HG02870 (cell line): ENCODE measurements around the gene PTGR3.
A peak's percentile ranks its signal among the peaks of the same experiment; 100 is the strongest.

Experiments used
- ATAC-seq: cut with Tn5 transposase; IDR thresholded peaks from one replicate; pipeline ENCODE4 v1.9.1; 2021; ENCODE audit warnings: mild to moderate bottlenecking, moderate library complexity; ENCODE audit not compliant: unreplicated experiment

Gene PTGR3, protein sequence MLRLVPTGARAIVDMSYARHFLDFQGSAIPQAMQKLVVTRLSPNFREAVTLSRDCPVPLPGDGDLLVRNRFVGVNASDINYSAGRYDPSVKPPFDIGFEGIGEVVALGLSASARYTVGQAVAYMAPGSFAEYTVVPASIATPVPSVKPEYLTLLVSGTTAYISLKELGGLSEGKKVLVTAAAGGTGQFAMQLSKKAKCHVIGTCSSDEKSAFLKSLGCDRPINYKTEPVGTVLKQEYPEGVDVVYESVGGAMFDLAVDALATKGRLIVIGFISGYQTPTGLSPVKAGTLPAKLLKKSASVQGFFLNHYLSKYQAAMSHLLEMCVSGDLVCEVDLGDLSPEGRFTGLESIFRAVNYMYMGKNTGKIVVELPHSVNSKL

DNA sequence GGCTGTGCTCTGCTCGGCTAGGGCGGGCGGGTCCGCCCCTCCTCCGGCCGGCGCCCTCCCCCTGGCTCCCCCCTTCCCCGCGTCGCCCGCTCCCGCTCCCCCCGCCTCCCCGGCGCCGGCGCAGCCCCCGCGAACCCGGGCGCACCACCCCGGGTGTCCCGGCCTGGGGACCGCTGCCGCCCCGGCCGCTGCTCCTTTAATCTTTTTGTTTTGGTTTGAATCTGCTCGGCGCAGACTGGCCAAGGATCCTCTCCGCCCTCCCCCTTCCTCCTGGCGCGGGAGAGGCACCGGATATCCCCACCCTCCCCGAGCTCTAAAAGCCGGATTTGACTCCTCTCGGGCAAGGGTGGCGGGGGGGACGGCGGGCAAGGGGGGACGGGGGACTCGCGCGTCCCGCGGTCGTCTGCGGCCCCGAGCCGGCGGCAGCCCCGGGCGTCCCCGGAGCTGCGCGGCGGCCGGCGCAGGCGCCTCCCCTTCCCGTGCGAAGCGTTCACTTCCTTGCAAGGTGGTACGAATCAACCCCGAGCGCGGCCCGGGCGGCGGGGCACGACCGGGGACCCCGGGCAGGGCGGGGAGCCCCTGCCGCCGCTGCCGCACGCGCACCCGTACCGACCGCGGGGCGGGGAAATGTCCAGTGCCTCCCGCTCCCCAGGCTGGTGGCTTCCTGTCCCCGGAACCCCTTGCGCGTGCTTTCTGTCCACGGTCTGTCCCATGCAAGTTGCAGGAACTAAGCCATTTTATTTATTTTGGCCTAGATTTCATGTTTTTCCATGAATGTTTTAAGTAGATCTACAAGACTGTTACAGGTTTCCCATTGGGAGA is at the start of gene PTGR3:
Gene PTGR3, minus strand, starts transcription at position 11 of the 822 bp plus-strand sequence. CDS start 81 bp downstream, outside the sequence.
- peak; percentile 38 for ATAC-seq

DNA sequence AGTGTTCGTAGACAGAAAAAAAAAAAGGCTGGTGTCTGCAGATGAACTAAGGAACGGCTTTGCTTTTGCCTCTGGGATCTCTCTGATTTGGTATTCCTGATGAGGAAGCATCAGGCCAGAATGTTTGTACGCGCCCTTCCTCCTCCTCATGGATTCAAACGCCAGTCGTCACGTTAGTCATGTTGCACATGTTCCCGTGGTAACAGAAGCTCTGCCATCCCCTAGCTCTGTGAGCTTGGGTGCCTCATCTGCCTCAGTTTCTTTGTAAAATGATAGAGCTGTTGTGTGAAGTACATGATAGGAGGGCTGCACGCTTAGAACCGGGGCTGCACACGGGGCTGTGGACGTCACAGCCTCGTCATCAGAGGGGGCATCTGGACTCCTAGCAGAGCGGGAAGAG is 48.7 kb upstream of the PTGR3 start:
- no peak for ATAC-seq

DNA sequence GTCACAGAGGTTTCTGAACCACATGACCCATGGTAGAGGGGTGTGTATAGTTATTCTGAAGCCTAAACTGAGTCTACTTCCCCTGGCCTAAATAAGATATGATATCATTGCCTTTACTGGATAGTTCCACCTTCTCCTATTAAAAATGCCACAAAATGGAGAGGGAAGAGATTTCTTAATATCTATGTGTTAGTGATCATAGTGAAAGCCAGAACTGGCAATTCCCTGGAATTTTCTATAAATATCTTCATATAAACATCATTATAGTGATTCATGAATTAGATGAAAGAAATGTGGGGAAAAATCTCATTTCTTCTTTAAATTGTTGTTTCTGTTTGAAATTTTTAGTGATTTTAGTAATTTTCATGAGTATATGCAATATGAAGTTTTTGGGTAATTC is 47.4 kb upstream of the PTGR3 start:
- ATAC-seq: no peak

GRCh38 chr18:75255094-75255493 is 46.2 kb upstream of the PTGR3 start:
- no peak for ATAC-seq

DNA sequence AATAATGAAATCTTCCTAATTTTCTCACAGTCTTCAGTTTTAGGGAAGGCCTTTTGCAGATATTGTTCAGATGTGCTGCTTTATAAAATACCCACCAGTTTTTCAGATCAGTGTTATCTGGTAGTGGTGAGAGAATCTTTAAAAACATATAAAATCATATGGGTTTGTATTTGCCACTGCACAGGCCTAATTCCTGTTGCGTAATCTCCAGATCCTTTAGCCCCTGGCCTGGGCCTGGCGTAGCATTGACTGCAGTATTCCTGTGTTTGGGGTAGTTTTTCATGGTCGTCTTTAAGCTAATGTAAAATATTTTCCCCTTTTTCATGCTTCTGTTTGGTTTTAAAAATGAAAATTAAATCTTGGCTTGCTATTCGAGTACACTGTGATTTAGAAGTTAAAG is 44.8 kb upstream of the PTGR3 start:
- ATAC-seq: no peak

DNA sequence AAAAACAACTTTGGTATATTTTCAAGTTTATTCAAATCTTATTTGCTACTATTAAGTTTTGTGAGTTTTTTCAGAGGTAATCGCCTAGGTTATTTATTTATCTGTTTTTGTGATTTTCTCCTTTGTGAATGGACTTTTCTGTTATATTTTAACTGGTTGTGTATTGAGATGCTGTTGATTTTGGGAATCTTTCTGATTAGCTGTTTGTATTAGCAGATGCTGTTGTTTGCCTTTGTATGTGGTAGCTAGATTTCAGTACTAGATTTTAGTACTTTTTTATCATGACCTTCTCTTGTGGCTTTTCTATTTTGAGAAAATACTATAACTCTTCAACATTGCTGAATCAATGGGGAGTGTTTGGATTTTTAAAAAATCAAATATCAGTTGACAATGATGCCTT is 44.1 kb upstream of the PTGR3 start:
- ATAC-seq: no peak

GRCh38 chr18:75252136-75252535 is 43.2 kb upstream of the PTGR3 start:
- ATAC-seq: no peak

DNA sequence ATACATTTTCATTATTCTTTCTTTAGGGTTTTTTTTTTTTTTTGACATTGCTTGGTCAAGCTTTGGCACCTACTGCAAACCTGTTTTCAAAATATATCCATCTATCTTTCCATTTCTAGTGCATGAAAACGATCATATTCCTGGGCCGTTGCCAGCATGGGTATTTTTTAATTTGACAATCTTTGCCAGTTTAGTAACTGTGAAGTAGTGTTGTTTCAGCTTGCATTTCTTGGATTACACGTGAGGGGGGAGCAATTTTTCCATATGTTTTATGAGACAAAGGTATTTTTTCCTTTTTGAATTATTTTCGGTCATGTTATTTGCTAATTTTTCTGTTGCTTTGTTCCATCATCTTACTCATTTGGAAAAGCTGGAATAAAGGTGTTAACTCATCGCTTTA is 42.5 kb upstream of the PTGR3 start:
- ATAC-seq: no peak

DNA sequence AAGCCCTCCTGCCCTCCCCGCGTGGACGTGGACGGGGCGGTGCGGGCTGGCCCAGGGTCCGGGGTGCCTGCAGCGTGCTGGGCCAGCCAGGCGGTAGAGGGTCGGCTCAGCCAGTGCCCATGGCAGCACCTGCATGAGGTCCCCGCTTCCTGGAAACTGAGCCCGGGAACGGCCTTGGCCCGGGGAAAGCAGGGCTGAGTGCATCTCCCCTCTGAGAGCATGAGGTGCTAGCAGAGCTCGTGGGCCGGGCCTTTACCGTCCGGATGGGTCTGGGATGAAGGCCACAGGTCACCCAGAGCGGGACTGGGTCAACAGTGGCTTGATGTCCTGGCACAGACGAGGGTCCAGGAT is 41.5 kb upstream of the PTGR3 start:
- no peak for ATAC-seq

DNA sequence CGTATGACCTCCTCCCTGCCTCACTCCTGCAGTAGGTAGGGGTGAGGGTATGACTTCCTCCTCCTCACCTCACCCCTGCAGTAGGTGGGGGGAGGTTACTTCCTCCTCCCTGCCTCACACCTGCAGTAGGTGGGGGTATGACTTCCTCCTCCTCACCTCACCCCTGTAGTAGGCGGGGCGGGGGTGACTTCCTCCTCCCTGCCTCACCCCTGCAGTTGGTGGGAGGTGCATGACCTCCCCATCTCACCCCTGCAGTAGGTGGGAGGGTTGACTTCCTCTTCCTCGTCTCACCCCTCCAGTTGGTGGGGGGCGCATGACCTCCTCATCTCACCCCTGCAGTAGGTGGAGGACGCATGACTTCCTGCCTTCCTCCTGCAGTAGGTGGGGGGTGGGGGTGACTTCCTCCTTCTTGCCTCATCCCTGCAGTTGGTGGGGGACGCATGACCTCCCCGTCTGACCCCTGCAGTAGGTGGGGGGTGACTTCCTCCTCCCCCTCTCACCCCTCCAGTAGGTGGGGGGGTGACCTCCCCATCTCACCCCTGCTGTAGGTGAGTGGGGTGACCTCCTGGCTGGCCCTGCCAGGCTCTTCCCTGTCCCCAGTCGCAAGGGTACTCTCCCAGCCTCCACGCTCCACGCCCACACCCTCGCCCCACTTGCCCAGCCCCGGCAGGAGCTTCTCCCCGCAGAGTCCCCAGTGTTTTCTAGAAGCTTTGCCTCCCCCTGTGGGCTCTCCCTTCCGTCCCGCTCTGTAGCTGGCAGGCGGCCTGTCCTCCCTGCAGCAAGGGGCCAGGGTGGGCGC is 40.9 kb upstream of the PTGR3 start:
- ATAC-seq: no peak

- ATAC-seq: no peak
Measured at GRCh38 chr18:75249175-75249518, 40.2 kb upstream of the PTGR3 start.

GRCh38 chr18:75248426-75249174 is 39.7 kb upstream of the PTGR3 start:
- ATAC-seq: no peak

DNA sequence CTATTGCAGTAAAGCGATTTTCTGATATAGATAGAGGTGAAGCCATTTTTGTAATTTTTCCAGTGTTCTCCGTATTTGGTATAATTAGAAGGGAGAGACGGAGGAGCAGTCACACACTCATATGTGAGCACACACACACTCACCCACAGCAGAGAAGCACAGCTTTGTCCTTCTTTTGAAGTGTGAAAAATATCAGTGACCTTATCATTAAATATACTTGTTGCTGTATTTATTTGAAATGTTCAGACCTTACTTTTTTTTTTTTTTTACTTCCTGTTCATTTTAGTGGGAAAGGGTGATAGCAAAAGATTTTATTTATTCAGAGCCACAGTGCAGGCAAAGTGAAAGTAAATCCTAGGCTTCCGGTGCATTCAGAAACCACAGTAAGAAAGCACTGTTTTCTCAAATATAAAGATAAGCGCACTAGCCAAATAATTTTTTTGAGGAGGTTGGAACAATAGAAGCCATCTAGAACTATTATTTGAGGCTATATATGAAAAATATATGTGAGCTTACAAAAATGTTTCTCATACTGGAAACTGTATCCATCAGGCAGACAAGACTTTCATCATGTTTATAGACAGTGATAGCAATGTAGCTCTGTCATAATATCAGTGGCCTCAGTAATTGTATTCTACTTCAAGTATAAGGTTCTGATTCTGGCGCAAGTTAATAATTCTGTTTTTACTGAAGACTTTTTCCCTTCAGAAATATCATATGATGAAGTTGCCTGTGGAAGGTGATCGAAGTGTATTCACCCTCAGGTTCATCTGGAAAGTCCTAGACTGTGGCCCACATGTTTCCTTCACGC is 38.9 kb upstream of the PTGR3 start:
- ATAC-seq: peak; percentile 54

GRCh38 chr18:75246721-75247610 is 38.0 kb upstream of the PTGR3 start:
- ATAC-seq: no peak

- ATAC-seq: no peak
Measured at GRCh38 chr18:75244351-75245313, 35.7 kb upstream of the PTGR3 start.

- no peak for ATAC-seq
Measured at GRCh38 chr18:75241705-75242104, 32.8 kb upstream of the PTGR3 start.

- ATAC-seq: no peak
Measured at GRCh38 chr18:75240433-75240832, 31.5 kb upstream of the PTGR3 start.

DNA sequence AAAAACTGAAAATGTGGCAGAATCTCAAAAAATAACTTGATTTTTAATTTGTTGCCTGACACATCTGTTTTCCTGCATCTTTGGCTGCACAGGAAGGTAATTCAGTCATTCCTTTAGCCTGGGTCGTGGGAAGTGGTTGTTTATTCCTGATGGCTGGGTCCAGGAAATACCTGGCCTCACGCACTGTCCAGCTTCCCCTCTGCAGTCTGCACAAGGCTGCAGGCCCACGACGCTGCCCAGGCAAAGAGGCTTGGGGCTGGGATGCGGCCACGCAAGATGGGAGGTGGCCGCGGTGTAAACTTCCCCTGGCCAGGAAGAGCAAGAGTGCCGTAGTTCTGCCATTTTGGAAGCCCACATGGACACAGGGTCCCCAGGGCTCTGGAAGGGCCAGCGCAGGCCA is 29.8 kb upstream of the PTGR3 start:
- ATAC-seq: no peak
